GM12874 (cell line): ENCODE data around the gene OTOF.

Source experiments
- TF ChIP-seq, protein P1 (sequence below): IDR thresholded peaks from 2 replicates; pipeline ENCODE4 v1.5.1; 2011; ENCODE audit warnings: low read depth, mild to moderate bottlenecking, control low read depth, low read length, moderate library complexity; ENCODE audit not compliant: insufficient read depth

Gene OTOF

GRCh38 chr2:26457695-26458364, 20.1 kb downstream of the OTOF start:
- TF ChIP-seq, protein P1, sequence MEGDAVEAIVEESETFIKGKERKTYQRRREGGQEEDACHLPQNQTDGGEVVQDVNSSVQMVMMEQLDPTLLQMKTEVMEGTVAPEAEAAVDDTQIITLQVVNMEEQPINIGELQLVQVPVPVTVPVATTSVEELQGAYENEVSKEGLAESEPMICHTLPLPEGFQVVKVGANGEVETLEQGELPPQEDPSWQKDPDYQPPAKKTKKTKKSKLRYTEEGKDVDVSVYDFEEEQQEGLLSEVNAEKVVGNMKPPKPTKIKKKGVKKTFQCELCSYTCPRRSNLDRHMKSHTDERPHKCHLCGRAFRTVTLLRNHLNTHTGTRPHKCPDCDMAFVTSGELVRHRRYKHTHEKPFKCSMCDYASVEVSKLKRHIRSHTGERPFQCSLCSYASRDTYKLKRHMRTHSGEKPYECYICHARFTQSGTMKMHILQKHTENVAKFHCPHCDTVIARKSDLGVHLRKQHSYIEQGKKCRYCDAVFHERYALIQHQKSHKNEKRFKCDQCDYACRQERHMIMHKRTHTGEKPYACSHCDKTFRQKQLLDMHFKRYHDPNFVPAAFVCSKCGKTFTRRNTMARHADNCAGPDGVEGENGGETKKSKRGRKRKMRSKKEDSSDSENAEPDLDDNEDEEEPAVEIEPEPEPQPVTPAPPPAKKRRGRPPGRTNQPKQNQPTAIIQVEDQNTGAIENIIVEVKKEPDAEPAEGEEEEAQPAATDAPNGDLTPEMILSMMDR, result no peak

DNA sequence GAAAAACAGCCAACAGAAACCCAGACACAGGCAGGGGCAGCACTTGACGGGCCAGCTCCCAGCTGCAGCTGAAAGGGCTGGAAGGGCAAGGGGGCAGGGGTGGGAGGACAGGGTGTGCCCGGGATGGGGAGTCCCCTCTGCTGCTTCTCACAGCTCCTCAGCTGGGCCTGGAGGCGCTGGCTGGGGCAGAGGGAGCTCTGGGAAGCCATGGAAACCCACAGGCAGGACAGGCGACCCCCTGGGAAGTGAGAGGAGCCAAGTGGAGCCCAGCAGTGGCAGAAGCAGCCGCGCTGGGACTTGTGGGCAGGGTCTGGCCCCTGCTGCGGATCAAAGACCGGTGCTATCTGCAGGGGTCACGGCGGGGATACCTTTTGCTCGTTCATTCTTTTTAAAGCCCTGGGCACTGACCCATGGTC, 20.7 kb downstream of the OTOF start:
- TF ChIP-seq, protein P1, result no peak

GRCh38 chr2:26456440-26457250, 21.3 kb downstream of the OTOF start:
- TF ChIP-seq, protein P1, result no peak

DNA sequence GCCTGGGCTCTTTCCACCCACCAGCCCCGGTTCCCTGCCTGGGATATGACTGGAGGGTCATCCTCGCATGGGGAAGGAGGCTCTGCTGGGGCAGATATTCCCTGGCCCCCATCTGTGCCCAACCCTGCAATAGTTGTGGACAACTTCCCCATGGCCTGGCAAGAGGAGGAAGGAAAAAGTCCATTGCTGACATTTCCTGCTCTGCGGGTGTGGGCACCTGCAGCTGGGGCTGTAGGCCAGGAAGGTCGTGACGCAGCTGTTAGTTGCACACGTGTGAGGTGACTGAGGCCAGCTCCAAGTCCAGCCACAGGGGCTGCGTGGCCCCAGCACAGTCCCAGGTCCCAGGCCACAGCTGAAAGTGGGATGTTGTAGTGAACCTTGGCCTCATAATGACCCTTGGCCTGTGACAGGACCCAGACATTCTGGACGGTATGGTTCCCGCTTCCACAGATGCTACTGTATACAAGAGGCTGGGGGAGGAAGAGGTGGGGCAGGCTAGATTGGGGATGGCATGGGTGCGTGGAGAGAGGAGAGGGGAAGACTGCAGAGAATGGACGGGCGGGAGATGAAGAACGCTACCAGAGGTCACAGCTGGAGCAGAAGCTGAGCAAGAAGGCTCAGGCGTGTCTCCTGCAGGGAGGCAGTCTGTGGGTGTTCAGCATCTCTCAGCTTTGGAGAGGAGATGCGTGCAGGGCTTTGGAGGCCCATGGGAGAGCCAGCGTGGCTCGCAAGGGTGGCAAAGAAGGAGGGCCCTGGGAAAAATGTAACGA, 22.1 kb downstream of the OTOF start:
- TF ChIP-seq, protein P1, result no peak

DNA sequence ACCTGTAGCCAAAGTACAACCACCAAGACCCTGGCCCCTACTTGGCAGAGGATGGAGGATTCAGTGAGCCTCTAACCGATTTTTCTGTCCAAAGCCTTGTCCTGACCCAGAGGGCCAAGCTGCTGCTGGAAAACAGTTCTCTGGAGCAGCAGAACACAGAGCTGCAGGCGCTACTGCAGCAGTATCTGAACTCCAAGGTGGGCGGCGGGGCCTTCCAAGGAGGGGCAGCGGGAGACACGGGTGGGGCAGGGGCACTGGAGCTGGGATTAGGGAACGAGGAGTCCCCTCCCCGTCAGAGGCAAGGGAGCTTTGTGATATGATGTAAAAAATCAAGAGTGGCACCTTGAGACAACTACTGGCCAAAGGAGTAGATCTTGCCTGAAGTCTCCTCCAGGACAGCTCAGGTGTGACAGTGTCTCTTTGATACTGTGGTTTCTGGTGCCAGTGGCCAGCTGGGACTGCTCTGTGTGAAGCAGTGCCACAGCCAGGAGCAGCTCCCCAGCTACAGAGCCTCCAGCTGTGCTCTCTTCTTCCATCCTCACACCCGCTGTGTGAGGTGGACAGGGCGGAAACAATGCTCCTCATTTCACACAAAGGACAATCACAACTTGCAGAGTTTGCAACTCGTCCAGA, 22.8 kb downstream of the OTOF start:
- TF ChIP-seq, protein P1, result no peak

- TF ChIP-seq, protein P1, result no peak
These were observed 23.3 kb downstream of the OTOF start for GRCh38 chr2:26454561-26455001.
